Measurements from ENCODE around the gene AIFM1.
A peak's percentile ranks its signal among the peaks of the same experiment; 100 is the strongest.
"Not testable (repeated sequence)": the region's sequence is repeated elsewhere in the genome, so short reads cannot be mapped to it uniquely, and the experiment has no call there.

Gene AIFM1

GRCh38 chrX:130117166-130117565 is 48.5 kb downstream of the AIFM1 start:
- DNase-seq = no peak

GRCh38 chrX:130115119-130115885 is 50.3 kb downstream of the AIFM1 start:
- not testable (repeated sequence) for DNase-seq

GRCh38 chrX:130114141-130114588 is 51.5 kb downstream of the AIFM1 start:
- no peak for DNase-seq

GRCh38 chrX:130111220-130112154 is 54.2 kb downstream of the AIFM1 start:
- DNase-seq = no peak

- DNase-seq = peak; percentile 37
Measured at GRCh38 chrX:130110379-130111219, 55.0 kb downstream of the AIFM1 start, which contains the start of gene ELF4. Gene ELF4 (minus strand): TSS chrX:130110497. CDS start chrX:130081330, 29,167 bp downstream.

- no peak for DNase-seq
Measured at GRCh38 chrX:130109429-130110378, 55.9 kb downstream of the AIFM1 start.

GRCh38 chrX:130108647-130109428 is 56.8 kb downstream of the AIFM1 start:
- no peak for DNase-seq

GRCh38 chrX:130106071-130106470 is 59.6 kb downstream of the AIFM1 start:
- no peak for DNase-seq

- no peak for DNase-seq
Measured at GRCh38 chrX:130105244-130105643, 60.4 kb downstream of the AIFM1 start.

- no peak for DNase-seq
Measured at GRCh38 chrX:130103605-130104004, 62.0 kb downstream of the AIFM1 start.

- no peak for DNase-seq
Measured at GRCh38 chrX:130100180-130100579, 65.5 kb downstream of the AIFM1 start.

GRCh38 chrX:130098210-130098552 is 67.5 kb downstream of the AIFM1 start:
- DNase-seq = no peak

- no peak for DNase-seq
Measured at GRCh38 chrX:130097507-130098209, 68.0 kb downstream of the AIFM1 start.

GRCh38 chrX:130095249-130096030 is 70.2 kb downstream of the AIFM1 start:
- no peak for DNase-seq

- no peak for DNase-seq
Measured at GRCh38 chrX:130094696-130095095, 70.9 kb downstream of the AIFM1 start.

GRCh38 chrX:130093271-130093670 is 72.4 kb downstream of the AIFM1 start:
- DNase-seq = no peak

- no peak for DNase-seq
Measured at GRCh38 chrX:130091980-130092522, 73.6 kb downstream of the AIFM1 start.

- no peak for DNase-seq
Measured at GRCh38 chrX:130090364-130090763, 75.3 kb downstream of the AIFM1 start.
